Type B pancreatic cell (in vitro differentiated cells): ENCODE measurements around the gene SNAPC2. TPM values are rescaled to one million over a fixed set of nuclear protein-coding genes. Genes with fewer than 3 reads are reported as not detected.

Source experiments
- DNase-seq: peaks from one replicate; pipeline ENCODE4 v3.0.0; 2021; ENCODE audit warnings: mixed read lengths; ENCODE audit not compliant: unreplicated experiment; ENCODE audit errors: extremely low spot score
- H3K27ac Mint-ChIP-seq: 2 replicates; pipeline ENCODE4 v1.8.0; 2021; ENCODE audit warnings: mild to moderate bottlenecking, mixed read lengths
- H3K27me3 Mint-ChIP-seq: 2 replicates; pipeline ENCODE4 v1.8.0; 2021; ENCODE audit warnings: mixed read lengths
- H3K36me3 Mint-ChIP-seq: 2 replicates; pipeline ENCODE4 v1.8.0; 2021; ENCODE audit warnings: mixed read lengths
- H3K4me1 Mint-ChIP-seq: one replicate; pipeline ENCODE4 v1.8.0; 2021; ENCODE audit warnings: mixed read lengths; ENCODE audit not compliant: unreplicated experiment
- H3K4me3 Mint-ChIP-seq: 2 replicates; pipeline ENCODE4 v1.8.0; 2021; ENCODE audit warnings: mild to moderate bottlenecking, mixed read lengths
- H3K9me3 Mint-ChIP-seq: 2 replicates; pipeline ENCODE4 v1.8.0; 2021; ENCODE audit warnings: mixed read lengths
- total RNA-seq: library from RNA; stranded (reverse); gene quantifications from 2 replicates; pipeline ENCODE4 v1.2.1, GENCODE V29; 2021; ENCODE audit warnings: low replicate concordance
- TF ChIP-seq, protein P1 (sequence below): fragments of 200-600 bp; sonication (generic); conservative IDR thresholded peaks from 2 replicates; pipeline ENCODE4 v1.5.0; 2021; ENCODE audit warnings: antibody characterized with exemption, mild to moderate bottlenecking

Gene SNAPC2
- total RNA-seq, 1 donor from 2014 or later, result 15.0 TPM

DNA sequence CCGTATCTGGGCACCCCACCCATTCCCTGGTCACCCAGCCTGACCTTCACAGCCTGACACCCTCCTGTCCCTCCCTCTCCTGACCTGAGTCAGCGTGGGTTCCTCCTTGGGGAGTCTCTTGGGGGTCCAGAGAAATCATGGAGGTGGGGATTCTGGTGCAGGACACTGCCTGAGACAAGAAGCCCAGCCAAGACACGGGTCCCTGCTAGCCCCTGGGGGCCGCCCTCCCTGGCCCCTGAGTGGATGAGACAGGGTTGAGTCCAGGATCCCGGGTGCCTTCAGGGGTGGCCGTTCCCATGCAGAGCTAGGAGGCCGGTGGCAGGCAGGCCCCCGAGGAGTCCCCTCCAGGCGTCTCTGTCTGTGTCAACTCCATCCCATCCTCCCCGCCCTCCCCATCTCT is 14.9 kb upstream of the SNAPC2 start:
- Mint-ChIP-seq H3K4me1 (peaks cover 11% of the 10 kb centered on the region), H3K27ac (peak overlapping the region; percentile 78), H3K36me3 (no peaks in the 10 kb centered on the region), H3K27me3 (no peaks in the 10 kb centered on the region), H3K9me3 (no peaks in the 10 kb centered on the region), H3K4me3 (peak overlapping the region; percentile 88)
- TF ChIP-seq, protein P1, sequence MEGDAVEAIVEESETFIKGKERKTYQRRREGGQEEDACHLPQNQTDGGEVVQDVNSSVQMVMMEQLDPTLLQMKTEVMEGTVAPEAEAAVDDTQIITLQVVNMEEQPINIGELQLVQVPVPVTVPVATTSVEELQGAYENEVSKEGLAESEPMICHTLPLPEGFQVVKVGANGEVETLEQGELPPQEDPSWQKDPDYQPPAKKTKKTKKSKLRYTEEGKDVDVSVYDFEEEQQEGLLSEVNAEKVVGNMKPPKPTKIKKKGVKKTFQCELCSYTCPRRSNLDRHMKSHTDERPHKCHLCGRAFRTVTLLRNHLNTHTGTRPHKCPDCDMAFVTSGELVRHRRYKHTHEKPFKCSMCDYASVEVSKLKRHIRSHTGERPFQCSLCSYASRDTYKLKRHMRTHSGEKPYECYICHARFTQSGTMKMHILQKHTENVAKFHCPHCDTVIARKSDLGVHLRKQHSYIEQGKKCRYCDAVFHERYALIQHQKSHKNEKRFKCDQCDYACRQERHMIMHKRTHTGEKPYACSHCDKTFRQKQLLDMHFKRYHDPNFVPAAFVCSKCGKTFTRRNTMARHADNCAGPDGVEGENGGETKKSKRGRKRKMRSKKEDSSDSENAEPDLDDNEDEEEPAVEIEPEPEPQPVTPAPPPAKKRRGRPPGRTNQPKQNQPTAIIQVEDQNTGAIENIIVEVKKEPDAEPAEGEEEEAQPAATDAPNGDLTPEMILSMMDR, result no peak
- DNase-seq, result no peak

DNA sequence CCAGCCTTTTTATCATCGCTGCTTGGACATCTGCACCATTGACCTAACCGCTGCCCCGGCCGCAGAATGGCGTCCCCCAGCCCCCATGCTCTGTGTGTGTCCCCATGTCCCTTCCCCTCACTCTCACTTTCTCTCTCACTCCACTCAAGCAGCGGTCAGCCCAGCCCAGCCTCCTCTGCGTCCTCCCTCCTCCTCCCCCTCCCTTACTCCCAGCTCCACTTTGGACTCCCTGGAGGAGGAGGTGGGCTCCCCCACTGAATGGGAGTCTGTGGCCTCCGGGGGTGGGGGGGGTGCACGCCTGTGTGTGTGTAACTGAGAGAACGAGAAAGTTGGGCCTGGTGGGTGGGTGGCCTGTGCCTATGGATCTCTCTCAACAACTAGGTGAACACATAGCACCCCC is 14.3 kb upstream of the SNAPC2 start:
- Mint-ChIP-seq H3K36me3 (no peaks in the 10 kb centered on the region), H3K27ac (peak overlapping the region; percentile 61)

GRCh38 chr19:7907122-7907521 is 13.0 kb upstream of the SNAPC2 start:
- H3K27me3 Mint-ChIP-seq, result no peaks in the 10 kb centered on the region
- no peaks in the 10 kb centered on the region for H3K9me3 Mint-ChIP-seq
- TF ChIP-seq, protein P1, result no peak

More for the DNA sequence above, 14.3 kb upstream of the SNAPC2 start:
- DNase-seq, result no peak
- Mint-ChIP-seq H3K4me1 (peaks cover 11% of the 10 kb centered on the region), H3K27me3 (no peaks in the 10 kb centered on the region), H3K4me3 (peak overlapping the region; percentile 81), H3K9me3 (no peaks in the 10 kb centered on the region)
- TF ChIP-seq, protein P1, result no peak

GRCh38 chr19:7907544-7907943 is 12.6 kb upstream of the SNAPC2 start:
- Mint-ChIP-seq H3K9me3 (no peaks in the 10 kb centered on the region), H3K36me3 (no peaks in the 10 kb centered on the region), H3K27ac (no peak overlapping the region), H3K4me1 (peaks cover 11% of the 10 kb centered on the region), H3K4me3 (no peak overlapping the region), H3K27me3 (no peaks in the 10 kb centered on the region)
- TF ChIP-seq, protein P1, result no peak
- DNase-seq, result no peak

More at GRCh38 chr19:7907122-7907521, 13.0 kb upstream of the SNAPC2 start:
- H3K36me3 Mint-ChIP-seq, result no peaks in the 10 kb centered on the region
- no peak for DNase-seq
- H3K27ac Mint-ChIP-seq, result no peak overlapping the region
- peaks cover 11% of the 10 kb centered on the region for H3K4me1 Mint-ChIP-seq
- no peak overlapping the region for H3K4me3 Mint-ChIP-seq

- DNase-seq, result no peak
- Mint-ChIP-seq H3K4me3 (no peak overlapping the region), H3K27me3 (no peaks in the 10 kb centered on the region)
Measured at GRCh38 chr19:7908078-7908699, 11.9 kb upstream of the SNAPC2 start.

More at GRCh38 chr19:7908078-7908699, 11.9 kb upstream of the SNAPC2 start:
- no peaks in the 10 kb centered on the region for H3K9me3 Mint-ChIP-seq
- H3K36me3 Mint-ChIP-seq, result peaks cover 4% of the 10 kb centered on the region
- no peak overlapping the region for H3K27ac Mint-ChIP-seq
- H3K4me1 Mint-ChIP-seq, result peaks cover 11% of the 10 kb centered on the region
- TF ChIP-seq, protein P1, result no peak
